Ovary (tissue), 3 donors: ENCODE measurements around the gene FRMD3.

Experiments
- CTCF ChIP-seq, 3 donors: fragments of 450-650 bp in 2 of 3; fragments of 200-600 bp in 1 of 3; IDR thresholded peaks; one replicate each; pipeline versions ENCODE4 v1.5.1 to v1.8.0; 2016 to 2022; ENCODE audit warnings: antibody characterized with exemption in 3 of 3, mild to moderate bottlenecking in 1 of 3
- POLR2A ChIP-seq: fragments of 450-650 bp; IDR thresholded peaks from one replicate; pipeline ENCODE4 v1.6.1; 2017; ENCODE audit warnings: antibody characterized with exemption, mild to moderate bottlenecking, moderate library complexity
- donor health status: DM: no; HTN: no; CAD: no.

GRCh38 chr9:83489961-83490360 lies 48.2 kb downstream of the FRMD3 start:
- no peak for TF ChIP-seq POLR2A
- TF ChIP-seq CTCF (IDR thresholded peaks at IDR 0.05), result no peak
